ENCODE measurements around the gene MBD5.
"Not testable (repeated sequence)": the region's sequence is repeated elsewhere in the genome, so short reads cannot be mapped to it uniquely, and the experiment has no call there.

The MBD5 gene

DNA sequence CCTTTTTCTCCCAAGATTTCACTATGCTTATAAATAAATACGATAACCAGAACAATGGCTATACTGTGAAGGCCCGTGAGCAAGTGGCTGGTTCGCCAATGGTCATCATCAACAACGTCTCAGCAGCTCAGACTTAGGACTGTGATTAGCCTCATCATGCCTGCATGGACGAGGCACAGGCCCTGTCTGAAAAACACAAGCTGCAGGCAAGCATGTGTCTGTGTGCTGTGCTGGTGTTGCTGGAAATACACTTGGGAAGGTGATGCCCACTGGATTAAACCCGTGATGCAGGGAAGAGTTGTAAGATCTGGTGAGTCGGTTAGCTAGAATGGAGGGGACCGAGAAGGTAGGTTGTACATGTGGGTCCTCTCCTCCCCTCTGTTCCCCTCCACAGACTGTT is 512.1 kb downstream of the MBD5 start:
- DNase-seq (ENCODE audit: low read depth), result no peak
- no peak overlapping the region for H3K4me3 ChIP-seq (ENCODE audit: low read depth, low read length)
- TF ChIP-seq, protein P1, sequence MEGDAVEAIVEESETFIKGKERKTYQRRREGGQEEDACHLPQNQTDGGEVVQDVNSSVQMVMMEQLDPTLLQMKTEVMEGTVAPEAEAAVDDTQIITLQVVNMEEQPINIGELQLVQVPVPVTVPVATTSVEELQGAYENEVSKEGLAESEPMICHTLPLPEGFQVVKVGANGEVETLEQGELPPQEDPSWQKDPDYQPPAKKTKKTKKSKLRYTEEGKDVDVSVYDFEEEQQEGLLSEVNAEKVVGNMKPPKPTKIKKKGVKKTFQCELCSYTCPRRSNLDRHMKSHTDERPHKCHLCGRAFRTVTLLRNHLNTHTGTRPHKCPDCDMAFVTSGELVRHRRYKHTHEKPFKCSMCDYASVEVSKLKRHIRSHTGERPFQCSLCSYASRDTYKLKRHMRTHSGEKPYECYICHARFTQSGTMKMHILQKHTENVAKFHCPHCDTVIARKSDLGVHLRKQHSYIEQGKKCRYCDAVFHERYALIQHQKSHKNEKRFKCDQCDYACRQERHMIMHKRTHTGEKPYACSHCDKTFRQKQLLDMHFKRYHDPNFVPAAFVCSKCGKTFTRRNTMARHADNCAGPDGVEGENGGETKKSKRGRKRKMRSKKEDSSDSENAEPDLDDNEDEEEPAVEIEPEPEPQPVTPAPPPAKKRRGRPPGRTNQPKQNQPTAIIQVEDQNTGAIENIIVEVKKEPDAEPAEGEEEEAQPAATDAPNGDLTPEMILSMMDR (IDR thresholded peaks at IDR 0.05; ENCODE audit: control insufficient read depth, extremely low read depth, insufficient read depth), result no peak

DNA sequence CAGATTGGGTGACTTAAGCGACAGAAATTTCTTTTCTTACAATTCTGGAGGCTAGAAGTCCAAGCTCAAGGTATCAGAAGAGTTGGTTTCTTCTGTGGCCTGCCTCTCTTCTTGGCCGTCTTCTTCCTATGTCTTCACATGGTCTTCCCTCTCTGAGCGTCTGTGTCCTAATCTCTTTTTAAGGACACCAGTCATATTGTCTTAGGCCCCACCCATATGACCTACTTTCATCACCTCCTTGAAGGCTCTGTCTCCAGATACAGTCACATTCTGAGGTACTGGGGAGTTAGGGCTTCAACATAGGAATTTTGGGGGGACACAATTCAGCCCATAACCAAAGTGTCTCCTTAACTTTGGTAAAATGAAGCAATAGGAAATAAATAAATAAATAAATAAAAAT is 512.8 kb downstream of the MBD5 start:
- TF ChIP-seq, protein P1 (IDR thresholded peaks at IDR 0.05; ENCODE audit: control insufficient read depth, extremely low read depth, insufficient read depth), result no peak
- H3K4me3 ChIP-seq (ENCODE audit: low read depth, low read length), result no peak overlapping the region
- no peak for DNase-seq (ENCODE audit: low read depth)

DNA sequence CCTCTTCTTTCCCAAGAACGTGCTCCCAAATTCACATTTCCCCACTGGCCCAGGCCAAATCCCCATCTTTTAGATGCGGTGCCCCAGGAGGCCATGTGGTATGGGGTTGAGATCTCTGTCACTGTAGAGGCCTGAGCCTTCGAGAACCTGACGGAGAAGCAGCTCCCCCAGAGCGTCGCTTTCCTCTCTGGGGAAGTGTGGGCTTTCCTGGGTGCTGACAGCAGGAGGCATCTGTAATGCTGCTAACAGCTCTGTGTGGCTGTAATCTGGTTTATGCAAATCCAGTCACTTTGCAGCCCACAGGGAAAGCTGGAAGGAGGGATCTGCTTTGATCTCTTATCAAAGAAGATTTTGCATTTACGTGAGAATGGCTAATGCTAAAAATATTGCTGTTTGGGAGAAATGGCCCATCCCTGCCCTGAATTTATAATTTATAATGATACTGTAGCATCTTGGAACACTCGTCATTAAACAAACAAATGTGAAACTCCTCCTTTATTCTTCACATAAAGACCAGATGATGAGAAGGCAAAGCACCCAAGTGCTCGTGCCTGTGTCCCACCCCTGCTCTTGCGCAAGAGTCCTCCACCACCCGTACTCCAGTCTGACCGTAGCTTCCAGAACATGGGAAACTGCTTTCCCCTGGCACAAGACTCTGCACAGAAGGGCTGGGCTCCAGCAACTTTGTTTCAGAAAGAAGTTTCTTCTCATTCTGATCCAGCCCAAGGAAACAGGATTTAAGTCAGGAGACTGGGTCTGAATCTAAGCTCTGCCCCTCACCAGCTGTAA is 513.7 kb downstream of the MBD5 start:
- DNase-seq (ENCODE audit: low read depth), result no peak

DNA sequence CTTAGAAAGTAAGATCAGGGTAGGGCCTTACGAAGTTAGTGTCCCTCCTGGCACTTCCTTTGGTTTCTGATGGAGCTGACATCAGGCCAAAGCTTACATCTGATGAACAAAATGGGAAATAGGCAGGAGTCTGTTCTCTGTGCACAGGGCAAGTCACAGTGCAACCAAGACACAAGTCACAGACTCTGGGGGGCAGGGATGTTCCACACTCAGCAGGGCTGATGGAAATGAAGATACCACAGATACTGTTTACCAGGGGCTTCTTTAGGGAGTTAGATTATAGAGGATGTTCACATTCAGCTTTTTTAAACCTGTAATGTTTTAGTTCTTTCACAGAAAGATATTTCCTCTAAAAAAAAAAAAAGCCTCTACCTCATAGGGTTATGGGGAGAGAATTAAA is 517.5 kb downstream of the MBD5 start:
- TF ChIP-seq, protein P1 (IDR thresholded peaks at IDR 0.05; ENCODE audit: control insufficient read depth, extremely low read depth, insufficient read depth), result 0 out of 2 replicates have a peak, but pooled peaks have one; percentile 0
- no peak overlapping the region for H3K4me3 ChIP-seq (ENCODE audit: low read depth, low read length)
- DNase-seq (ENCODE audit: low read depth), result no peak

More for the DNA sequence above, 513.7 kb downstream of the MBD5 start:
- TF ChIP-seq, protein P1 (IDR thresholded peaks at IDR 0.05; ENCODE audit: control insufficient read depth, extremely low read depth, insufficient read depth), result no peak
- no peak overlapping the region for H3K4me3 ChIP-seq (ENCODE audit: low read depth, low read length)

DNA sequence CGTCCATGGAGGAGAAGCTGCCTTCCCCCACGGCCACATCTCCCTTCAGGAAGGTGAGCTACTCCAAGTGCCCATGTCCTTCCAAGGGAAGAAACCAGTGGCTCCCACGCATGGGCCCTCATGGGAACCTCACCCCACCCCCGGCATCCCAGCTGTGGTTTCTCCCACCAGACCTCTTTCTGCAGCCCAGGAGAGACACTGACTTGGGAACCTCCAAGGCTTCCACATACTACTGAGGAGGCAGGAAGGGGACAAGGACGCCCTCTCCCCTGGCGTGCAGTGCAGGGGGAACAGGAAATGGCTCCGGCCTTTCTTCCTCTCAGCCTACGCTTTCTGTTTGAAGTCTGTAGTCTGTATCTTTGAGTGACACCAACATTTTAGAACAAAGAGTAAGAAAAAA is 519.1 kb downstream of the MBD5 start:
- TF ChIP-seq, protein P1 (IDR thresholded peaks at IDR 0.05; ENCODE audit: control insufficient read depth, extremely low read depth, insufficient read depth), result no peak
- H3K4me3 ChIP-seq (ENCODE audit: low read depth, low read length), result no peak overlapping the region
- DNase-seq (ENCODE audit: low read depth), result no peak

DNA sequence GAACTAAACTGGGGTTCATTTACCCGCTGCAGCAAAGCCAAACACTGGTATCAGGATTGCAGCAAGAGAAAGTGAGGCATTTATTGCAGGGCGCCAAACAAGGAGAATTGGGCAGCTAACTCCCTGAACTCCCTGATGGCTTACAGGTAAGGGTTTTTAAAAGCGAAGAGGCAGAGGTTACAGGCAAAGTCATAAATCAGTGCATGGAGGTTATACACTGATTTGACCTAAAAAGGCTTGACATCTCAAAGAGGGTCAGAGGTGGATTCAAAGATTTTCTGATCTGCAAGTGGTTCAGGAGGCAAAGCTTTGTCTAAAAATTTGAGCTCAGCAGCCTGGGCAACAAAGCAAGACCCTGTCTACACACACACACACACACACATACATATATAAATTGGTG is 520.9 kb downstream of the MBD5 start:
- DNase-seq (ENCODE audit: low read depth), result no peak
- TF ChIP-seq, protein P1 (IDR thresholded peaks at IDR 0.05; ENCODE audit: control insufficient read depth, extremely low read depth, insufficient read depth), result no peak
- H3K4me3 ChIP-seq (ENCODE audit: low read depth, low read length), result no peak overlapping the region

DNA sequence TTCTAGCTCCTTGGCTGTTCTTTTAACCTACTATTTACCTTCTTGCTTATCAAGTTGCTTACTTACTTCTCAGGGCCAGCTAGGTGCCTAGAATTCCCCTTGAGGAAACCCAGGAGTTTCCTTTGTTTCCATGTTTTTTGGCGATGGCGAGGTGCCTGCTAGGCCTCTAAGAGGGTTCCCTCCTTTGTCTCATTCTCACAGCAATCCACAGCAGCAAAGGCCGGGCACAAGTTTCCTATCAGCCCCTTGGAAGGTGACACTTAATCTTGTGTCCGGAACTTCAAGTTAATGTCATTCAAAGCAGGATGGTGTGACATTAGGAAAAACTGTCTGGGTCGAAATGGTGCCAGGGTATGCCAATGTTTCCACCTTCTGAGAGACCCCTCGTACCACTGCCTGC is 521.7 kb downstream of the MBD5 start:
- no peak for DNase-seq (ENCODE audit: low read depth)
- no peak overlapping the region for H3K4me3 ChIP-seq (ENCODE audit: low read depth, low read length)
- TF ChIP-seq, protein P1 (IDR thresholded peaks at IDR 0.05; ENCODE audit: control insufficient read depth, extremely low read depth, insufficient read depth), result no peak

DNA sequence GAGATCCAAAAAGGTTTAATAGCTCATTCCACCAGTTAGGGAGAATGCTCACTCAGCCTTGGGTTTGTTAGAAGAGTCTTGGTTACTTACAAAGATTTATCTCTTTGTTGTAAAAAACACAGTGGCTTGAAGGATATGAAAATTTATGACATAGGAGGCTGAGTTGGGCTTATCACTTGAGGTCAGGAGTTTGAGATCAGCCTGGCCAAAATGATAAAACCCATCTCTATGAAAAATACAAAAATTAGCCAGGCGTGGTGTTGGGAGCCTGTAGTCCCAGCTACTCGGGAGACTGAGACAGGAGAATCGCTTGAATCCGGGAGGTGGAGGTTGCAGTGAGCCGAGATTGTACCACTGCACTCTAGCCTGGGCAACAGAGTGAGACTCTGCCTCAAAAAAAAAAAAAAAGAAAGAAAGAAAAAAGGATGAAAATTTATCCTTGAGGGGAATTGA is 522.2 kb downstream of the MBD5 start:
- not testable (repeated sequence) for DNase-seq (ENCODE audit: low read depth); H3K4me3 ChIP-seq (ENCODE audit: low read depth, low read length)

Data from LNCaP clone FGC (cell line).